ENCODE results near the gene ZNF546. TPM values are rescaled to one million over a fixed set of nuclear protein-coding genes. Genes with fewer than 3 reads are reported as not detected.

Gene ZNF546
- 0.15 TPM for polyA plus RNA-seq (2013, experiment 1 of 2)
- 0.27 TPM for polyA plus RNA-seq (2013, experiment 2 of 2)

DNA sequence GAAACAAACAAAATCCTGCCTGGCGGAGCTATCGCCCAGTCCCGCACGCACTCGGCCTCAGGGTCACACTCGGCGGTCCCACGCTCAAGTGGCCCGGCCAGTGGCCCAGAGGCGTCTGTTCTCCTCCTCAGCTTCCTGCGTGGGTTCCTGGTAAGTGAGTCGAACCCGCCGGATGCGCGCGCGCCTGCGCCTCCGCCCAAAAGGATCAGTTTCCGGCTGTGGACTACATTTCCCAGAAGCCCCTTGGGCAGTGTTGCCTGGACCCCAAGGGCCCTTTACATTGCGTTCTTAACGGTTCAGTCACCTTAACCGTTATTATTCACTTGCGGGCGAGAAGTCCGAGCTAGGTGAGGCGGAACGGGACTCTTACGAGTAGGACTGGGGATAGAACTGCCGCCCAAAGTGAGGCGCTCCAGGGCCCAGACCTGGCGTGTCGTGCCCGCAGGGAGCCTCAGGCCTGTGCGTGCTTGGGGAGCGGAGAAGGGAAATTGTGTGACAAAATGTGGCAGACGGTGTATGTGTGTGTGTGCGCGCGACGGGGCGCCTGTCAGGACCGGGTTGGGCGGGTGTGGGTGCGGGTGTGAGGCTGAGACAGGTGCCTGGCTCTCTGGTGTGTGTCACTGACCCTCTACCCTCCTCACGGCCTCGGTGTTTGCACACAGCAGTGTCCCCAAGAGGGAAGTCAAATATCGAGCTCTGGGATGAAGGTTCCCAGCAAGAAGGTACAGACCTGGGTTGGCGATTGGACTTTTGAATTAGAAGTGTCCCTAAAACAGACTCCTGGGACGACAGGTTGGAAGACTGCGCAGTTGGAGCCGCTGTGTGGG is at the start of gene ZNF546:
Gene ZNF546 (plus strand): TSS at position 250 of the 827 bp plus-strand sequence. CDS start 1,267 bp downstream, outside the sequence.
- Histone ChIP-seq H4K8ac (ENCODE audit: low read depth, low read length) (no peak within 1 kb of the TSS), H3K27me3 (ENCODE audit: insufficient read depth, low read length, poor library complexity) (no peaks in the 10 kb centered on the region), H2BK15ac (replicated peaks; ENCODE audit: low read depth) (no peak within 1 kb of the TSS), H3K79me2 (ENCODE audit: control insufficient read depth, insufficient read depth, low read length) (peaks cover 6% of the 10 kb centered on the region), H3K18ac (ENCODE audit: low read length) (peak within 1 kb of the TSS; percentile 63), H3K79me1 (ENCODE audit: low read length) (peaks cover 4% of the 10 kb centered on the region), H2AK5ac (ENCODE audit: low read length) (no peak within 1 kb of the TSS), H2BK120ac (ENCODE audit: low read depth, low read length) (no peak within 1 kb of the TSS), H3K4ac (ENCODE audit: low read depth, low read length) (no peak within 1 kb of the TSS), H3K4me3 (ENCODE audit: low read length) (peak within 1 kb of the TSS; percentile 90), H3K27ac (ENCODE audit: low read depth, low read length) (no peak within 1 kb of the TSS), H3K36me3 (ENCODE audit: control insufficient read depth, insufficient read depth, low read length) (no peaks in the 10 kb centered on the region), H3K56ac (ENCODE audit: low read length) (peak within 1 kb of the TSS; percentile 97), H3K23ac (ENCODE audit: low read length) (no peak within 1 kb of the TSS), H3K4me1 (ENCODE audit: control insufficient read depth, low read depth, low read length) (peaks cover 2% of the 10 kb centered on the region), H3K4me2 (ENCODE audit: low read length) (peak within 1 kb of the TSS; percentile 82), H4K5ac (ENCODE audit: low read length) (peak within 1 kb of the TSS; percentile 66), H3K9ac (ENCODE audit: low read length) (peak within 1 kb of the TSS; percentile 95), H2BK5ac (ENCODE audit: low read length) (peak within 1 kb of the TSS; percentile 69)
- DNase-seq: peak; percentile 88
- no CpG with 5 or more reads among the region's 53 CpGs for WGBS (ENCODE audit: extremely low coverage, insufficient coverage, low lambda C conversion rate)

DNA sequence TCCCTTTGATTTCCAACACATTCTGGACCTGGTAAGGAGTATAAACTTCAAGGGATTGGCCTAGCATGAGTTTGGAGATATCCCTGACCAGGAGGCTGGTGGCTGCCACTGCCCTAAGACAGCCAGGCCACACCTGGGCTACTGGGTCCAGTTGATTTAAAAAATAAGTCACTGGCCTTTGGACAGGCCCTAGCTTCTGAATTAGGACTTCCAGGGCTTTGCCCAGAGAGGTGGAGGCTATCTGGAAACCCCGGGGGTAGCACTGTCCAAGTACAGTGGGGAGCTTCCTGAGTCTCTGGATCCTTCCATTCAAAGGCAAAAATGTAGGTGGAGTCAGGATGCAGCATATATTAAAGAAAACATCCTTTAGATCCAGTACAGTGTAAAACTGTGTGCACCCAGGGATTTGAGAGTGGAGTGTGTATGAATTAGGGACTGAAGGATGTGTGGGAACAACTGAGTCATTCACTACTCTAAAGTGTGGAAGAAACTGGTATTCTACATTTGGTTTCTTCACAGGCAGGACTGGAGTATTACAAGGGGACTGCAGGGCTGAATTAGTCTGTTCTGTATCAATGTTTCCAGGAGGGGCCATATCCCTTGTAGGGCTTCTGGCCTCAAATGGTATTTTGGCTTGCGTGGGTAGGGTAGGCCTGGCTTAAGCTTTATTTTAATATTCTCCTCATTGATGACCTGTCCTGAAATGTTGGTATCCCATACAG is 47.7 kb upstream of the ZNF546 start:
- no peak overlapping the region for H4K8ac ChIP-seq (ENCODE audit: low read depth, low read length)
- no peak overlapping the region for H2BK15ac ChIP-seq (replicated peaks; ENCODE audit: low read depth)
- no peak overlapping the region for H3K56ac ChIP-seq (ENCODE audit: low read length)
- no peak overlapping the region for H3K23ac ChIP-seq (ENCODE audit: low read length)
- H3K4ac ChIP-seq (ENCODE audit: low read depth, low read length): no peak overlapping the region
- H3K27ac ChIP-seq (ENCODE audit: low read depth, low read length): no peak overlapping the region
- H3K4me1 ChIP-seq (ENCODE audit: control insufficient read depth, low read depth, low read length): no peaks in the 10 kb centered on the region
- no peak overlapping the region for H3K4me3 ChIP-seq (ENCODE audit: low read length)
- no peak overlapping the region for H2AK5ac ChIP-seq (ENCODE audit: low read length)
- no peaks in the 10 kb centered on the region for H3K79me1 ChIP-seq (ENCODE audit: low read length)
- no CpG with 5 or more reads among the region's 2 CpGs for WGBS (ENCODE audit: extremely low coverage, insufficient coverage, low lambda C conversion rate)
- no peak overlapping the region for H3K18ac ChIP-seq (ENCODE audit: low read length)
- H3K79me2 ChIP-seq (ENCODE audit: control insufficient read depth, insufficient read depth, low read length): no peaks in the 10 kb centered on the region
- H3K27me3 ChIP-seq (ENCODE audit: insufficient read depth, low read length, poor library complexity): no peaks in the 10 kb centered on the region
- H3K36me3 ChIP-seq (ENCODE audit: control insufficient read depth, insufficient read depth, low read length): no peaks in the 10 kb centered on the region
- H2BK5ac ChIP-seq (ENCODE audit: low read length): no peak overlapping the region
- no peak overlapping the region for H3K4me2 ChIP-seq (ENCODE audit: low read length)
- H2BK120ac ChIP-seq (ENCODE audit: low read depth, low read length): no peak overlapping the region
- no peak overlapping the region for H4K5ac ChIP-seq (ENCODE audit: low read length)
- no peak overlapping the region for H3K9ac ChIP-seq (ENCODE audit: low read length)
- DNase-seq: no peak

DNA sequence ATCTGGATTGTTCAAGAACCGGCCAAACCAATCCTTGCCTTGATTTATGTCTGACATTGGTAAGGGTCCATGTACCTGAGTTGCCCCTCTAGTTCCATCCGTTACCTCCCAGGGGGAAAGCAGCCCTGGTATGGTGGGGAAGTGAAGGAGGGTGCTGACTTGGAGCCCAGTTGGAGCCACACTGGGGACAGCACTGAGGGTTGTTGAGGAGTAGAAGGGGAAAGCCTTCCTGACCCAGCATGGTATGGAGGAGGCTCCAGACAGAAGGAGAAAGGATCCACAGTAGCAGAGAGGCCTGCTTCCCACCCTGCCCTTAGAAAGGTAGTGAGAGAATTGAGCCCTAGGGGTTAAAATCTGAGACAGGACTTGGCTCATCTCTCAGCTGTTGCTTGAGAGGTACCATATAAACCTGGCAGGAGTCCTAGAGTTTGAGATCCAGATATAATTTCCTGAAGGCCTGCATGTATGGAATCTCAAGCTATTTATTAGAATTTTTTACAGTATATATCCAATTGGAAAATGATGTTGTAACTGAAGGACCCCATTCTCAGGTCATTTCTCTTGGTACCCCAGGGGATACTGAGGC is 45.7 kb upstream of the ZNF546 start:
- Histone ChIP-seq H3K79me1 (ENCODE audit: low read length) (no peaks in the 10 kb centered on the region), H2AK5ac (ENCODE audit: low read length) (no peak overlapping the region), H3K36me3 (ENCODE audit: control insufficient read depth, insufficient read depth, low read length) (no peaks in the 10 kb centered on the region), H3K4me2 (ENCODE audit: low read length) (no peak overlapping the region), H3K18ac (ENCODE audit: low read length) (no peak overlapping the region), H4K5ac (ENCODE audit: low read length) (no peak overlapping the region), H3K4ac (ENCODE audit: low read depth, low read length) (no peak overlapping the region), H3K27me3 (ENCODE audit: insufficient read depth, low read length, poor library complexity) (no peaks in the 10 kb centered on the region), H4K8ac (ENCODE audit: low read depth, low read length) (no peak overlapping the region), H2BK15ac (replicated peaks; ENCODE audit: low read depth) (no peak overlapping the region), H3K4me1 (ENCODE audit: control insufficient read depth, low read depth, low read length) (no peaks in the 10 kb centered on the region), H3K9ac (ENCODE audit: low read length) (no peak overlapping the region), H2BK120ac (ENCODE audit: low read depth, low read length) (no peak overlapping the region), H3K4me3 (ENCODE audit: low read length) (no peak overlapping the region), H3K23ac (ENCODE audit: low read length) (no peak overlapping the region), H3K27ac (ENCODE audit: low read depth, low read length) (no peak overlapping the region), H2BK5ac (ENCODE audit: low read length) (no peak overlapping the region), H3K79me2 (ENCODE audit: control insufficient read depth, insufficient read depth, low read length) (no peaks in the 10 kb centered on the region), H3K56ac (ENCODE audit: low read length) (no peak overlapping the region)
- WGBS (ENCODE audit: extremely low coverage, insufficient coverage, low lambda C conversion rate): no CpG with 5 or more reads among the region's 2 CpGs
- no peak for DNase-seq

DNA sequence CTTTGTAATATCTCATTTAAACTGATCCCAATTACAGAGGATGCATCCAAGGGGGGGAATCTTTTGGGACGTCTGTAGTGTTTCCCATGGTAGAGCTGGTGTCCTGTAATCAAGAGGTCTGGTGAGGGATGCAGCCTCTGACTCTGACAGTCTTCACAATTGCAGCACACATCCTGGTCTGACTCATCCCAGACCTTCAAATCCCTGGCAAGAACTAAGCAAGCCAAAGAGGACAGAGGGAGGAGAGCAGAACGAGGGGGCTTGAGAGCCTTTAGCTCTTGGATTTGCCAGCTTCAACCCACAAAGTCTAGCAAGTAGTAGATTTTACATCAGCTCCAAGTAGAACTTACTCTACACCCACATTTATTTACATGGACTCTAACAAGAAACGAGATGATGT is 45.2 kb upstream of the ZNF546 start:
- Histone ChIP-seq H3K18ac (ENCODE audit: low read length) (no peak overlapping the region), H3K27me3 (ENCODE audit: insufficient read depth, low read length, poor library complexity) (no peaks in the 10 kb centered on the region), H3K79me2 (ENCODE audit: control insufficient read depth, insufficient read depth, low read length) (no peaks in the 10 kb centered on the region), H2BK15ac (replicated peaks; ENCODE audit: low read depth) (no peak overlapping the region), H3K4ac (ENCODE audit: low read depth, low read length) (no peak overlapping the region), H4K8ac (ENCODE audit: low read depth, low read length) (no peak overlapping the region), H3K4me1 (ENCODE audit: control insufficient read depth, low read depth, low read length) (no peaks in the 10 kb centered on the region), H2BK120ac (ENCODE audit: low read depth, low read length) (no peak overlapping the region), H3K36me3 (ENCODE audit: control insufficient read depth, insufficient read depth, low read length) (no peaks in the 10 kb centered on the region), H3K27ac (ENCODE audit: low read depth, low read length) (no peak overlapping the region), H3K4me2 (ENCODE audit: low read length) (no peak overlapping the region), H3K79me1 (ENCODE audit: low read length) (no peaks in the 10 kb centered on the region), H3K9ac (ENCODE audit: low read length) (no peak overlapping the region), H3K4me3 (ENCODE audit: low read length) (no peak overlapping the region), H3K23ac (ENCODE audit: low read length) (no peak overlapping the region), H2AK5ac (ENCODE audit: low read length) (no peak overlapping the region), H4K5ac (ENCODE audit: low read length) (no peak overlapping the region), H3K56ac (ENCODE audit: low read length) (no peak overlapping the region), H2BK5ac (ENCODE audit: low read length) (no peak overlapping the region)
- no peak for DNase-seq
- WGBS (ENCODE audit: extremely low coverage, insufficient coverage, low lambda C conversion rate): no CpG with 5 or more reads among the region's 3 CpGs

DNA sequence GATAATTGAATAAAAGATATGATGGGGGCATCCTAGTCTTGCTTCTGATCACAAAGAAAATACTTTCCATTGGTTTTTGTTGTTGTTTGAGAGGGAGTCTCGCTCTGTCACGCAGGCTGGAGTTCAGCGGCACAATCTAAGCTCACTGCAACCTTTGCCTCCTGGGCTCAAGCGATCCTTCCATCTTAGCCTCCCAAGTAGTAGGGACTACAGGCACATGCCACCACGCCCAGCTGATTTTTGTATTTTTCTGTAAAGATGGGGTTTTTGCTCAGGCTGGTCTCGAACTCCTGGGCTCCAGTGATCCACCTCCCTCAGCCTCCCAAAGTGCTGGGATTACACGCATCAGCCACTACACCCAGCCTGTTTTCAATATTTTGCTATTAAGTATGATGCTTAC is 42.9 kb upstream of the ZNF546 start:
- DNase-seq: no peak
- no peak overlapping the region for H2BK5ac ChIP-seq (ENCODE audit: low read length)
- H3K56ac ChIP-seq (ENCODE audit: low read length): no peak overlapping the region
- no peak overlapping the region for H3K4me3 ChIP-seq (ENCODE audit: low read length)
- no peak overlapping the region for H3K23ac ChIP-seq (ENCODE audit: low read length)
- H3K27me3 ChIP-seq (ENCODE audit: insufficient read depth, low read length, poor library complexity): no peaks in the 10 kb centered on the region
- no peak overlapping the region for H2BK15ac ChIP-seq (replicated peaks; ENCODE audit: low read depth)
- no peak overlapping the region for H3K4me2 ChIP-seq (ENCODE audit: low read length)
- H3K36me3 ChIP-seq (ENCODE audit: control insufficient read depth, insufficient read depth, low read length): no peaks in the 10 kb centered on the region
- WGBS (ENCODE audit: extremely low coverage, insufficient coverage, low lambda C conversion rate): no CpG with 5 or more reads among the region's 7 CpGs
- no peaks in the 10 kb centered on the region for H3K4me1 ChIP-seq (ENCODE audit: control insufficient read depth, low read depth, low read length)
- H2BK120ac ChIP-seq (ENCODE audit: low read depth, low read length): no peak overlapping the region
- no peak overlapping the region for H4K8ac ChIP-seq (ENCODE audit: low read depth, low read length)
- no peak overlapping the region for H3K4ac ChIP-seq (ENCODE audit: low read depth, low read length)
- H2AK5ac ChIP-seq (ENCODE audit: low read length): no peak overlapping the region
- H3K79me2 ChIP-seq (ENCODE audit: control insufficient read depth, insufficient read depth, low read length): no peaks in the 10 kb centered on the region
- H3K9ac ChIP-seq (ENCODE audit: low read length): no peak overlapping the region
- no peak overlapping the region for H3K18ac ChIP-seq (ENCODE audit: low read length)
- H3K27ac ChIP-seq (ENCODE audit: low read depth, low read length): no peak overlapping the region
- H4K5ac ChIP-seq (ENCODE audit: low read length): no peak overlapping the region
- H3K79me1 ChIP-seq (ENCODE audit: low read length): no peaks in the 10 kb centered on the region
